ENCODE measurements around the gene ELOF1.
"Not testable (repeated sequence)": the region's sequence is repeated elsewhere in the genome, so short reads cannot be mapped to it uniquely, and the experiment has no call there.

Gene ELOF1

DNA sequence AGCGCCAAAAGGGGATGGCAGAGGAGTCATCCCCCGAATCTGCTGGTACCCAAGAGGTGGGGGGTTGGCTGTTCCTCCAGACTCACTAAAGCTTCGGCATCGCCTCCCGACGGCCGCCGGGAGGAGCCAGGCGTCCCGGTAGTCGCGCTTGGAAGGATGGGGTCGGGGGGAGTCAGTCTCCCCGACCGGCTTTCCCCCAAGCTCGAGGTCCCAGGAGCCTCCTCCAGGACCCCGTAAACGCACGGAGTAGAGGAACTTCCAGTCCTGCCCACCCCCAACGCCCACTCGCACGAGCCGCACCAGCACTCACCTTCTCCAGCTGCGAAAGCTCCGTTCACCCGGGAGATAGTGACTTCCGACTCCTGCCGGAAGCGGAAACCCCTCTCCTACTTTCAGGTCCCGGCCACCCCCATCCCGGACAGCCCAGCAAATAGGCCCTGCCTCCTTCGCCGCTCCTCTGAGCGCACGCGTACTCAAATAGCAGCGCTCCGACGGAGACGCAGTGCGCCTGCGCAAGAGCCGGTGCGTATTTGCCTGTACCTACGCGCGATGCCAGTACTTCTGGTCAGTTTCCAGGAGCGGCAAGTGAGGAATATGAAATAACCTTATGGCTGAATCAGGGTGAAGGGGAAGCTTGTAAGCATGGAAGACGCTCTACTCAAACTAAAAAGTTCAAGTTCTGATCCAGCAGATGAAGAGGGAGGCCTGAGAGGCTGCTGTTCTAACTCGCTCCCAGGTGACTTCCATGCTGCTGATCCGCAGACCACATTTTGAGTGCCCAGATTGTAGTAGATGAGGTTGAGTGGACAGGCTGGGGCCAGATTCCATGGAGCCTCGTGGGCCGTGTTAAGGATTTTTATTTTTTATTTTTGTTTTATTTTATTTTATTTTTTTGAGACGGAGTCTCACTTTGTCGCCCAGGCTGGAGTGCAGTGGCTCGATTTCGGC lies at the start of gene ELOF1:
TSS of gene ELOF1 (minus strand) at position 350 of the 948 bp plus-strand sequence. CDS start 4,883 bp downstream, outside the sequence.
- DNase-seq = peak; percentile 86

DNA sequence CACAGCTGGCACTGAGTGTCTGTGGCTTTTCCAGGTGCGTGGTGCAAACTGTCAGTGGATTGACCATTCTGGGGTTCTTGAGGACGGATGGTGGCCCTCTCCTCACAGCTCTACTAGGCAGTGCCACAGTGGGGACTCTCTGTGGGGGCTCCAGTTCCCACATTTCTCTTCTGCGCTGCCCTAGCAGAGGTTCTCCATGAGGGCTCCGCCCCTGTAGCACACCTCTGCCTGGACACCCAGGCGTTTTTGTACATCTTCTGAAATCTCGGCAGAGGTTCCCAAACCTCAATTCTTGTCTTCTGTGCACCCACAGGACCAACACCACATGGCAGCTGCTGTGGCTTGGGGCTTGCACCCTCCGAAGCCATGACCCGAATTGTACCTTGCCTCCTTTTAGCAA lies 47.5 kb upstream of the ELOF1 start:
- DNase-seq = no peak

DNA sequence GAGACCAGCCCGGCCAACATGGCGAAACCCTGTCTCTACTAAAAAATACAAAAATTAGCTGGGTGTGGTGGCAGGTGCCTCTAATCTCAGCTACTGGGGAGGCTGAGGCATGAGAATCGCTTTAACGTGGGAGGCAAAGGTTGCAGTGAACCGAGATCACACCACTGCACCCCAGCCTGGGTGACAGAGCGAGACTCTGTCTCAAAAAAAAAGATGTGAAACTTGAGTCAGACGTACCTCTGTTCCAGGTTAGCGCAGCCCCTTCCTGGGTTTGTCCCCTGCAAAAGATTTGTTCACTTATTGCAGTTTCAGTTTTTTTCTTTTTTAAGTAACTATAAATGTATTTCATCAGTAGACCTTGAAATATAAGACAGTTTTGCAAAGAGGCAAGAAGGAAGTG lies 40.7 kb upstream of the ELOF1 start:
- not testable (repeated sequence) for DNase-seq

DNA sequence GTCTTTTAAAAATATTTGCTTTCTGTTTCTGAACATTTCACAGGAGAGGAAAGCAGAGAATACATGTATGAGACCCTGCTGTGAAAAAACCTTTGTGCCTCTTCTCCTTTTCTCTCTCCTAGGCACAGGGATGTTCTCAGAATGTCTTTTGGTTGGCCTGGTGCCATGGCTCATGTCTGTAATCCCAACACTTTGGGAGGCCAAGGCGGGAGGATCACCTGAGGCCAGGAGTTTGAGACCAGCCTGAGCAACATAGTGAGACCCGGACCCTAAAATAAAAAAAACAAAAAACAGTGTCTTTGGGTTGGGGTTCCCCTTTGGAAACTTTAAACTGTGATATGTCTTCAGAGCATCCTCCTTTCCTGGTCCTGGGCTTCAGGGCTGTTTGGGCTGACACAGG lies 39.7 kb upstream of the ELOF1 start:
- no peak for DNase-seq

DNA sequence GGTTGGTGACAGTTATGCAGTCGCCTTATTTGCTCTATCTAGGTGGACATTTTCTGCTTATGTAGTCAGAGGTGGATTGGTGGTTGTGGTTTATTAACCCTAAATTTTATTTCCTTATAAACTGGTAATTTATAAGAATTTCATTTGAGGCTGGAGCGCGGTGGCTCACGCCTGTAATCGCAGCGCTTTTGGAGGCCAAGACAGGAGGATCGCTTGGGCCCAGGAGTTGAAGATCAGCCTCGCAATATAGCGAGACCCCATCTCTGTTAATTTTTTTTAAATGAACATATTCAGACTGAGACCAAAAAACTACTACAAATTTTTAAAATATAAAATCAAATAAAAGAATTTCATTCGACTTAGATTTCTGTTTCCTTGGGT lies 39.1 kb upstream of the ELOF1 start:
- DNase-seq = no peak

DNA sequence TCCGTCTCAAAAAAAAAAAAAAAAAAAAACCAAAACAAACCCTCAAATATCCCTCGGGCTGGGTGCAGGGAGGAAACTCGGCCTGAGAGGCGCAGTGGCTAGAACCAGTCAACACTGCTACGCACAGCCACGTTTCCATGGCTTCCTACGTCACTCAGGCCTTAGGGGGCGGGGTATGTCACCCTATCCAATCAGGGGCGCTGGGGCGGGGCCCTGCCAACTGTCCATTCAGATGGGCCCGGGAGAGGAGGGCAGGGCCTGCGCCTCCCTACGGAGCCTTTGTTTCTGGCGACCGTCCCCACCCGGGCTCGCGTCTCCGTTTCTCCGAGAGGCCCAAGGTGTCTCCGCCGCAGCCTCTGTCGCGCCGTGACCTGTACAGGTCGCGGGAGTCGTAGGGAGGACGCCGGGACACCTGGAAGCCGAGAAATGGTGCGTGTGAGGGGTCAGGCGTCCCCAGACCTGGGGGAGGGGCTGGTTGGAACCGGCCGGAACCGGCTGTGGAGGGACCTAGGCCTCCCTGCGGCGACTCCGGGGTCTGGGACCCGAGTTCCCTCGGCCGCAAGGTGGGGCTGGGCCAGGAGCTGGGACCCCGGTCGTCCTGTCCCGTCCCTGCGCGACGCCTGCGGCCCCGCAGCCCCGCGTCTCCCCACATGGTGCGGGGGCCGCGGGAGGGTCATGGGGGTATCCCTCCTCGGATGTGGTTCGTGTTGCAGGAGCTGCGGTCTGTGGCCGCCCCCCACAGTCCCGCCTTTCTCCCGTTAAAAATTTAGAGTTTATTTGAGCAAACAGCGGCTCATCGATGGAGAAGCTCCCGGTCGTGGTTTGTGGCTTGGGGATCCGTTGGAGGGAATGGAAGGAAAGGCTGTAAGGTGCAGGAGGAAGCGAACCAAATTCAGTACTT lies 38.4 kb upstream of the ELOF1 start, which contains the start of gene ZNF627:
TSS of gene ZNF627 (plus strand) at position 282 of the 901 bp plus-strand sequence. CDS start at position 427, 145 bp downstream.
- peak; percentile 93 for DNase-seq

DNA sequence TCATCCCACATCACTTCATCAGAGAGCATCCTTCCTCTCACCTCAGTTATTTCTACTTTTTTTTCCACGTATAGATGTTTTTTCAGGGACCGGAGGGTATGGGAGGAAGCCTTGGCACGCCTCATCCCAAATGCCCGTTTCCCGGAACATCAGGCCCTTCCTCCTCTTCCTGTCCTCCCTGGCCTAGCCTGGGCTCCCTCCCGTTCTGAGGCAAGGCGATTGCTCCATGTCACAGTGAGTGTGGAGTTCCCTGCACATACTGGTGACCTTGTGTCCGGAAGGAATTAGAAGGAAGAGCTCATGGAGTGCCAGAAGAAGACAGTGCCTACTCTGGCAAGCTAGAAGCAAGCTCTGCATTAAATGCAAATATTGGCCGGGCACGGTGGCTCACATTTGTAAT lies 37.1 kb upstream of the ELOF1 start:
- DNase-seq = no peak

DNA sequence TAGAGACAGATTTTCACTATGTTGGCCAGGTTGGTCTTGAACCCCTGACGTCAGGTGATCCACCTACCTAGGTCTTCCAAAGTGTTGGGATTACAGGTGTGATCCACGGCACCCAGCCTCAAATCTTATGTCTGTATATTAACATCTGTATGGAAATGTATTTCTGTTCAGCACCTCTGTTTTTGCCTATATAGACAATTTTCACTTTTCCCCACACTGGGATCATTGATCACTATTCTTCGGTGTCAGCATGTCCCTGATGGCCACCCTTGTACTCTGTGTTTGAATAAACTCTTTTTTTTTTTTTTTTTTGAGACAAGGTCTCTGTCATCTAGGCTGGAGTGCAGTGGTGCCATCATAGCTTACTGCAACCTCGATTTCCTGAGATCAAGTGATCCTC lies 35.1 kb upstream of the ELOF1 start:
- DNase-seq = no peak

DNA sequence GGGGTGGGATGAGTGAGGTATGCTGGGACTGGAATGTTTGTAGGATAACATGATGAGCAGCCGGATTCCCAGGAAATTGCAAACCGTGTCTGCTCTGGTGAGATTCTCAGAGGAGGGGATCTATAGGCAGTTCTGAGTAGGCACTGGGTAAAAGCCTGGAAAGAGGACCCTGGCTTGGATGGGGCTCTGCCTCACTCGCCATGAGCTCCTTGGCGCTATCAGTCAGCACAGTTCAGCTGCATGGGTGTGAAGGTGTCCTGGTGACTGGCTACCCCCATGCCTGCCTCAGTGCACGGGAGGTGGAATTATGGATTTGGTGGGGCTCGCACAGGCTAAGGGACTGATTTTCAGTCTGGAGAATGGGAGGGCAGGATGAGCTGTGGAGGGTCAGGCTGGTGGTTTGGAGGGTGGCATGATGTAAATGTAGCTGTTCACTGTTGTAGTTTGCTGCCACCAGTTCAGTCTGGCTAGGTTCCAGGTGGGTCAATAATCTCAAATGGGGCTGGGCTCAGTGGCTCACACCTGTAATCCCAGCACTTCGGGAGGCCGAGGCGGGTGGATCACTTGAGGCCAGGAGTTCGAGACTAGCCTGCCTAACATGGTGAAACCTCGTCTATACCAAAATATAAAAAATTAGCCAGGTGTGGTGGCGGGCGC lies 29.1 kb upstream of the ELOF1 start:
- no peak for DNase-seq

DNA sequence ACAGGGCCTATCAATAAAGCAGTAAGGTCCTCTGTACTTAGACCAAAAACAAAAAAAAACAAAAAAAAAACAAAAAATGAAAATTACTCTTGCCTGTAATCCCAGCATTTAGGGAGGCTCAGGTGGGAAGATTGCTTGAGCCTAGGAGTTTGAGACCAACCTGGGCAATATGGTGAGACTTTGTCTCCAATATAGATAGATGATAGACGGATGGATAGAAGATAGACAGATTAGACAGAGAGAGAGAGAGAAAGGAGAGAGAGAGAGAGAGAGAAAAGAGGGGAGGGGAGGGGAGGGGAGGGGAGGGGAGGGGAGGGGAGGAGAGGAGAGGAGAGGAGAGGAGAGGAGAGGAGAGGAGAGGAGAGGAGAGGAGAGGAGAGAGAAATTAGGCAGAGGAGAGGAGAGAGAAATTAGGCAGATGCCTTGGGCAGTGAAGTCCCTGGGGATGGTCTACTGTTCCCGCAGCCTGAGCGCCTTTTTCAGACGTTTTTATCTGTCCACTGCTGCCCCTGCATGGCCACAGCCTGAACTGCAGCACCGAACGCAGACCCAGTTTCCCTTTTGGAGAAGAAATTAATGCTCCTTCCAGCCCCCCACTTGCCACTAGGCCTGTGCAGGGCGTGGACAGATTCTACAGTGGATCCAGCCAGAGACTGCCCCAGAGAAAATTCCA lies 28.4 kb upstream of the ELOF1 start:
- peak; percentile 23 for DNase-seq

DNA sequence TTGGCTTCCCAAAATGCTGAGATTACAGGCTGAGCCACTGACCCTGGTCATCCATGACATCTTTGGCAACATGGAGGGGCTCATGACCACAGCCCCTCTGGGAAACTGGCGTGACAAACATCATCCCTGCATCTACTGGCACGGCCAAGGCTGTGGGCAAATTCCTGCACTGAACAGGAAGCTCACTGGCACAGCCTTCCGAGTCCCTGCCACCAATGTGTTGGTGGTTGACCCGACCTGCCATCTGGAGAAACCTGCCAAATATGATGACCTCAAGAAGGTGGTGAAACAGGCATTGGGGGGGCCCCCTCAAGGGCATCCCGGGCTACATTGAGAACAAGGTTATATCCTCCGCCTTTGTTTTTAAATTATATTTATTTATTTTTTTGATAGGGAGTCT lies 27.3 kb upstream of the ELOF1 start:
- DNase-seq = no peak

DNA sequence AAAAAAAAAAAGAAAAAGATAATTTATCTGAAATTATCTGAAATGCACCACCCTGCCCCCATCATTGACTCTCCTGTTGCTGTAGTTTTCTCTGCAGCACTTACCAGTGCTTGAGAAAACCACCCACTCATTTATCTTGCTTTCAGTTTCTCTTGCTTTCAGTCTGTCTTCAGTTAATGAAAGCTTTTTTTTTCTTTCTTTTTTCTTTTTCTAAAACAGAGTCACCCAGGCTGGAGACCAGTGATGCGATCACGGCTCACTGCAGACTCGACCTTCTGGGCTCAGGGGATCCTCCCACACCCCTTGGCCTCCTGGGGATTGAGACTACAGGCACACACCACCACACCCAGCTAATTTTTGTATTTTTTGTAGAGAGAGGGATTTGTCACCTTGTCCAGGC lies 22.7 kb upstream of the ELOF1 start:
- DNase-seq = no peak

DNA sequence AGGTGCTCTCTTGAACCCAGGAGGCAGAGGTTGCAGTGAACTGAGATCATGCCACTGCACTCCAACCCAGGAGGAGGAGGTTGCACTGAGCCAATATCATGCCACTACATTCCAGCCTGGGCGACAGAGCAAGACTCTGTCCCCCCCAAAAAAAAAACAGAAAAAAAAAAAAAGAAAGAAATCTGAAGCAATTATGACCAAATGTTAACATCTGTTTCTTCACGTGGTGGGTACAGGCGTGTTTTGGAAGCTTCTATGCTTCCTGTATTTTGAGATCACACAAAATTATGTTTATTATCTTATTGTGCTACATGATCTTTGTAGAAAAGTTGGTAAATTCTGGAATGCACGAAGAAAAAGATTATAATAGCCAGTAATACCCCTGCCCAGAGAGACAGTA lies 21.1 kb upstream of the ELOF1 start:
- no peak for DNase-seq

DNA sequence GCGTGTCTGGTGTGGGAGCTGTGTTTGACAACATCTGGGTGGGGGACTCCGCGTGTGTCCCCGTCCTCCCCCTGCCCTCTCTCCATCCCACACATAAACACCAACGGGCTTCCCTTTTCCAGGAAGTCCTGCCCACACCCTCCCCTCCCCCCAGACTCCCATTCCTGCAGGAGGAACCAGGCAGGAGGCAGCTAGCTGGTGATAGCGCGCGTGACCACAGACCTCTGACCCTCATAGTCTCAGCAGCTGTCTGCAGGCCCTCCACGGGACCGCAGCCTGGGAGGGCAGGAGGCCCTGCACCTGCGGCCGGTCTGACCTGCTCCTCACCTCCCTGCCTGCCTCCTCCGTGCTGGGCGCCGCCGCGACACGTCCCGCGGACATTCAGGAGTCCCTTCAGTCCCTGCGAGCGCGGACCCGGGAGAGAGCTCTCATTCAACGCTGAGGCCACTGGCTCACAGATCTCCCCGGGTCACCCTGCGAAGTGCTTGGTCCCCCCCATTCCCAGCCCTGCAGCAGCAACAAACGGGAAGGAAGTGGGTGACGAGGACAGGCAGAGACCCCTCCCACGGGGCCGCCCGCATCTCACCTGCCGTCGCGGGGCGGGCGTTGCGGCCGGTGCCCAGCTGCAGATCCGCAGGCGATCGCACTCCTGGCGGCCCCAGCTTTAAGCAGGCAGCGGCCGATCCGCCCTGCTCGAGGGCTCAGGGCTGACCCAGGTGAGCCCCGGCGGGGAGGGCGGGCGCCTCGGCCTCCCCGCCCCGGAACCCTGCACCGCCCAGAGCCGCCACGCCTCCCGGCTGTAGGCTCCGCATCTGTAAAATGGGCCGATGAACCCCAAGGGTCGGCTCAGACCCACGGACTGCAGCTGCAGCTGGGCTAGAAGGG lies 19.5 kb upstream of the ELOF1 start:
- DNase-seq = no peak

DNA sequence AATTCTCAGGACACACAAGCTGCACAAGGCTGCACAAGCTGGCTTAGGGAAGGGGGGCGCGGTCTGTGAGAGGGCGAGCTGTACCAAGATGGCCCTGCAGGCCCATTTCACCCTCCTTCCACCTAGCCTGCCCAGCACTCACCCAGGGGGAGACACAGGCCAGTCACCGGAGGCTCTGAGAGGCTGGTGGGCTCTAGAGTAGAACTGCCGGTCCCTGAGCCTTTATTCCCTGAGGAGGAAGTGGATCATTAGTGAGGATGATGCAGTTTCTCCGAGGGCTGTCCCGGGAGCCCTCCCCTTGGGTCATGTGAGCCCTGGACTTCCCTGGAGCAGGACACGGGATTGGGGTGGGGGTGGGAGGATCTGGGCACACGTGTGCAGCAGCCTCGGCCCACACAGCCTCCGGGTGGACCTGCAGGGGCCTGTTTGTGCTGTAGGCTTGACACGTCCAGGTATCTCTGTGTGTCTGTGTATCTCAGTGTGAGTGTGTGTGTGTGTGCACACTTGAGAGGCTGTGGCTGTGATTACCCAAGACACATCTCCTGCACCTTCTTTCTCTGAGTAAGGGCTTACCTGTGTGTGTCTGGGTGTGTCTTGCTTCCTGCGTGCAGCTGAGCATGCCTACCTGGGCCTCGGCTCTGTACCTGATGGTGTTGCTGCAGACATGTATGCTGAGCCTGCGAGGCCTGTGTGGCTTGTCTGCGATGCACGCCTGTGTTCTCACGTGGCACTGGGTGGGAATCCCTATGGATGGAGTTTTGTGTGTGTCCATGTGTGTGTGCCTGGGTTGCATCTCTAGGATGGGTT lies 18.6 kb upstream of the ELOF1 start, which contains the start of gene ACP5:
TSS of gene ACP5 (minus strand) at position 195 of the 807 bp plus-strand sequence. CDS start 328 bp downstream, outside the sequence.
- no peak for DNase-seq

DNA sequence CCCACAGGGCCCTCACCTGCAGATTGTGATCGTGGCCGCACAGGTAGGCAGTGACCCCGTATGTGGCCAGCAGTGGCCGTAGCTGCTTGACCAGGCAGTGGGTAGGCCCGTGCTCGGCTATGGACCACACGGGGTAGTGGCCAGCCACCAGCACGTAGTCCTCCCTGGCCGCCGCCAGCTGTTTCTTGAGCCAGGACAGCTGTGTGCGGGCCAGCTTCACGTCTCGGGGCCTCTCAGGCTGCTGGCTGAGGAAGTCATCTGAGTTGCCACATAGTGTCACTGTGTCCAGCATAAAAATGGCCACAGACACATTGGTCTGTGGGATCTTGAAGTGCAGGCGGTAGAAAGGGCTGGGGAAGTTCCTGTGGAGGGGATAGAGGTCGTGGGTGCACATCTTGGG lies 17.2 kb upstream of the ELOF1 start:
- DNase-seq = no peak

DNA sequence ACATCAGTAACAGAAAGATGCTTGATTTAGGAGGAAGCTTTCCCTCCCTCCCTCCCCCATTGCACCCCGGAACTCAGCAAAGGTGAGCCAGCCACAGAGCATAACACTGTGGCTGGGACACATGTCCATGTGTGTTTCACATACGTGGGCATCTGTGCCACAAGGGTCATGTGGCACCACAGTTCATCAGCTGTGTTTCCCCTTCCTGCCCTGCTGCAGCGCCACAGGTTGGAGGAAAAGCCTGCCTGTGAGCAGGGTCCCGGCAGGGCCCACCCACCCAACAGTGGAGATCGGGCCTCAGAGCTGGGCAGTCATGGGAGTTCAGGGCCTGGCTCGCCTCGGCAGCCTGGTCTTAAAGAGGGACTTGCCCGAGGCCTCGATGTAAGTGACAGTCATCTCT lies 15.7 kb upstream of the ELOF1 start:
- DNase-seq = no peak

DNA sequence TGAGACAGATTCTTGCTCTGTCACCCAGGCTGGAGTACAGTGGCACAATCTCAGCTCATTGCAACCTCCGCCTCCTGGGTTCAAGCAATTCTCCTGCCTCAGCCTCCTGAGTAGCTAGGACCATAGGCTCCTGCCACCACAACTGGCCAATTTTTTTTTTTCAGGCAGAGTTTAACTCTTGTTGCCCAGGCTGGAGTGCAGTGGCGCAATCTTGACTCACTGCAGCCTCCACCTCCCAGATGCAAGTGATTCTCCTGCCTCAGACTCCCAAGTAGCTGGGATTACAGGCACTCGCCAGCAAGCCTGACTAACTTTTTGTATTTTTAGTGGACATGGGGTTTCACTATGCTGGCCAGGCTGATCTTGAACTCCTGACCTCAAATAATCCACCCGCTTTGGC lies 14.7 kb upstream of the ELOF1 start:
- not testable (repeated sequence) for DNase-seq

DNA sequence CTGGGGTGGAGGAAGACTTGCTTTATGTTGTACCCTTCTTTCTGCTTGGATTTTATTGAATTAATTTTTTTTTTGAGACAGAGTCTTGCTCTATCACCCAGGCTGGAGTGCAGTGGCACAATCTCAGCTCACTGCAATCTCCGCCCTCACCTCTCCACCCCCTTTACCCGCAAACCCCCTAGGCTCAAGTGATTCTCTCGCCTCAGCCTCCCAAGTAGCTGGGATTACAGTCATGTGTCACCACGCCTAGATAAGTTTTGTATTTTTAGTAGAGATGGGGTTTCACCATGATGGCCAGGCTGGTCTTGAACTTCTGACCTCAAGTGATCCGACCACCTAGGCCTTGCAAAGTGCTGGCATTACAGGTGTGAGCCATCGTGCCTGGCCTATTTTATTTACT lies 14.3 kb upstream of the ELOF1 start:
- DNase-seq = not testable (repeated sequence)

DNA sequence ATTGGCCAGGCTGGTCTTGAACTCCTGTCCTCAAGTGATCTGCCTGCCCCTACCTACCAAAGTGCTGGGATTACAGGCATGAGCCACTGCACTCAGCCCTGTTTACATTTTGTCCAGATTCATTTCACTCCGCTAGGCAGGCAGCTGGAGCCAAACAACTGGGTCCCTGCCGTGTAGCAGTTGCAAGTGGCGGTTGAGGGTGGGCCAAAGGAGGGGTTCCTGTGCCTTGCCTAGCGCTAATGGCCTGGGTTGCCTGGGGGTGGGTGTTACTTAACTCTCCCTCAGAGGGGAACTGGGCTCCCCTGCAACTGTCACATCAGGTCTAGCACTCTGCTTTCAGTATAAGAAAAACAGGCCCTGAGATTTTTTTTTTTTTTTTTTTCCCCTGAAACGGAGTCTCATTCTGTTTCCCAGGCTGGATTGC lies 11.0 kb upstream of the ELOF1 start:
- DNase-seq = no peak

Data from NCI-H2081 treated with DMSO at 0.1 percent for 48 hours (cell line).